B cell (primary cell): ENCODE measurements around the gene GNAL. TPM values are rescaled to one million over a fixed set of nuclear protein-coding genes. Genes with fewer than 3 reads are reported as not detected.
"Not testable (repeated sequence)": the region's sequence is repeated elsewhere in the genome, so short reads cannot be mapped to it uniquely, and the experiment has no call there.

Experiments used
- ATAC-seq: fragments of 200-7000 bp; cut with Tn5 transposase; one replicate; pipeline ENCODE4 v1.10.0; 2021; ENCODE audit warnings: low read depth, mild to moderate bottlenecking, moderate number of reproducible peaks, moderate library complexity
- CTCF ChIA-PET: fragments of 350-600 bp; sonication (Branson Sonifier 250); formaldehyde crosslinking; loops from one replicate; lab custom pipeline; 2021; ENCODE audit warnings: antibody characterized with exemption, inconsistent platforms; lab: Charles Lee
- POLR2A ChIA-PET: fragments of 350-600 bp; sonication (Branson Sonifier 250); formaldehyde crosslinking; loops from one replicate; lab custom pipeline; 2021; ENCODE audit warnings: antibody characterized with exemption; lab: Charles Lee
- DNase-seq: peaks from one replicate; pipeline ENCODE4 v3.0.0; 2013
- H2AFZ ChIP-seq: 2 replicates; pipeline ENCODE4 v1.6.1; 2012; ENCODE audit warnings: mild to moderate bottlenecking, low read depth, low read length; ENCODE audit not compliant: insufficient read depth, poor library complexity, severe bottlenecking
- H3K27ac ChIP-seq, 2 donors: 1 replicate in 1 of 2; 2 replicates in 1 of 2; pipeline ENCODE4 v1.5.1; 2012 to 2013; ENCODE audit warnings: low read length in 2 of 2, mild to moderate bottlenecking in 2 of 2, moderate library complexity in 1 of 2
- H3K27me3 ChIP-seq, 4 experiments: fragments of 200-600 bp in 1 of 4; sonication (generic) in 1 of 4; replicated peaks in 1 of 4; 1 replicate in 2 of 4; 2 replicates in 2 of 4; pipeline versions ENCODE4 v1.6.1 to v1.7.0; 2013 to 2016; ENCODE audit warnings: low read length in 3 of 4, mild to moderate bottlenecking in 2 of 4, mixed read lengths in 1 of 4, moderate library complexity in 1 of 4; ENCODE audit not compliant: insufficient read depth in 4 of 4, control insufficient read depth in 3 of 4; ENCODE audit errors: control extremely low read depth in 1 of 4
- H3K36me3 ChIP-seq, 2 experiments: replicated peaks in 1 of 2; 1 replicate in 1 of 2; 2 replicates in 1 of 2; pipeline versions ENCODE4 v1.6.1 to v1.7.1; 2013; ENCODE audit warnings: low read length in 1 of 2; ENCODE audit not compliant: insufficient read depth in 2 of 2, control insufficient read depth in 1 of 2; ENCODE audit errors: control extremely low read depth in 1 of 2, extremely low read depth in 1 of 2
- H3K4me1 ChIP-seq, 2 donors: fragments of 200-600 bp in 1 of 2; sonication (generic) in 1 of 2; 1 replicate in 1 of 2; 2 replicates in 1 of 2; pipeline versions ENCODE4 v1.5.1 to v1.6.1; 2013 to 2017; ENCODE audit warnings: low read length in 2 of 2; ENCODE audit not compliant: control insufficient read depth in 2 of 2, insufficient read depth in 2 of 2
- H3K4me2 ChIP-seq: replicated peaks from 2 replicates; pipeline ENCODE3; 2012; ENCODE audit warnings: mild to moderate bottlenecking, low read depth, low read length; ENCODE audit not compliant: poor library complexity, severe bottlenecking
- H3K4me3 ChIP-seq, 5 experiments: fragments of 200-600 bp in 1 of 5; sonication (generic) in 1 of 5; 1 replicate in 3 of 5; 2 replicates in 2 of 5; pipeline versions ENCODE4 v1.5.1 to v1.7.0; 2011 to 2016; ENCODE audit warnings: low read length in 4 of 5, mild to moderate bottlenecking in 4 of 5, low read depth in 2 of 5, control low read depth in 1 of 5, moderate library complexity in 1 of 5; ENCODE audit not compliant: insufficient read depth in 1 of 5; ENCODE audit errors: control extremely low read depth in 1 of 5, extremely low read depth in 1 of 5
- H3K79me2 ChIP-seq: fragments of 200-600 bp; sonication (generic); one replicate; pipeline ENCODE4 v1.6.0; 2016; ENCODE audit warnings: low read length; ENCODE audit not compliant: control insufficient read depth, insufficient read depth
- H3K9ac ChIP-seq: fragments of 200-600 bp; sonication (generic); 2 replicates; pipeline ENCODE4 v1.6.1; 2017; ENCODE audit warnings: mild to moderate bottlenecking, low read length, moderate library complexity
- H3K9me3 ChIP-seq, 3 donors: one replicate each; pipeline versions ENCODE4 v1.6.1 to v1.7.1; 2013; ENCODE audit warnings: low read length in 2 of 3; ENCODE audit not compliant: control insufficient read depth in 2 of 3, insufficient read depth in 1 of 3; ENCODE audit errors: control extremely low read depth in 1 of 3
- H4K20me1 ChIP-seq: 2 replicates; pipeline ENCODE4 v1.6.0; 2012; ENCODE audit warnings: mild to moderate bottlenecking, low read length; ENCODE audit not compliant: insufficient read depth, control insufficient read depth, poor library complexity, severe bottlenecking
- H3K27ac Mint-ChIP-seq: one replicate; pipeline ENCODE4 v1.8.0; 2021; ENCODE audit warnings: mixed read lengths
- H3K27me3 Mint-ChIP-seq: one replicate; pipeline ENCODE4 v1.8.0; 2021; ENCODE audit warnings: mixed read lengths
- H3K4me1 Mint-ChIP-seq: one replicate; pipeline ENCODE4 v1.8.0; 2021; ENCODE audit warnings: mixed read lengths
- H3K4me3 Mint-ChIP-seq: one replicate; pipeline ENCODE4 v1.8.0; 2021; ENCODE audit warnings: mixed read lengths
- H3K9me3 Mint-ChIP-seq: one replicate; pipeline ENCODE4 v1.8.0; 2022; ENCODE audit warnings: mixed read lengths; ENCODE audit not compliant: insufficient read depth
- CTCF ChIP-seq: fragments of 200-600 bp; IDR thresholded peaks from one replicate; pipeline ENCODE4 v1.8.0; 2022; ENCODE audit warnings: antibody characterized with exemption, mild to moderate bottlenecking
- EZH2 ChIP-seq: IDR thresholded peaks from 2 replicates; pipeline ENCODE4 v1.6.1; 2012; ENCODE audit warnings: borderline replicate concordance, low read depth, mild to moderate bottlenecking, moderate library complexity, low read length; ENCODE audit not compliant: insufficient read depth, poor library complexity, severe bottlenecking
- WGBS: methylation state at CpG from one replicate; pipeline ENCODE4 v1.1.5; 2013; ENCODE audit warnings: missing lambda C conversion rate; ENCODE audit not compliant: insufficient coverage; 5-methylcytosine and 5-hydroxymethylcytosine counted together
- intact Hi-C: fragments of 100-400 bp; cut with micrococcal nuclease; formaldehyde crosslinking; loops from one replicate; pipeline ENCODE4 v1.10.0; 2022
- polyA plus RNA-seq: library from polyadenylated mRNA; depleted of rRNA; stranded (reverse); fragments of >200 nt; gene quantifications from 2 replicates; pipeline ENCODE4 v1.2.3, GENCODE V29; 2012
- total RNA-seq, 2 donors: library from RNA; stranded (reverse); fragments of 120-200 nt in 1 of 2; gene quantifications; 1 replicate in 1 of 2; 2 replicates in 1 of 2; pipeline versions ENCODE4 v1.2.3 to v1.2.4, GENCODE V29; 2013 to 2022

GNAL gene
- total and polyA plus RNA-seq, 2 donors (not counting 1 experiment from before 2014, with no cell fraction given): 0.01 to 0.12 TPM

DNA sequence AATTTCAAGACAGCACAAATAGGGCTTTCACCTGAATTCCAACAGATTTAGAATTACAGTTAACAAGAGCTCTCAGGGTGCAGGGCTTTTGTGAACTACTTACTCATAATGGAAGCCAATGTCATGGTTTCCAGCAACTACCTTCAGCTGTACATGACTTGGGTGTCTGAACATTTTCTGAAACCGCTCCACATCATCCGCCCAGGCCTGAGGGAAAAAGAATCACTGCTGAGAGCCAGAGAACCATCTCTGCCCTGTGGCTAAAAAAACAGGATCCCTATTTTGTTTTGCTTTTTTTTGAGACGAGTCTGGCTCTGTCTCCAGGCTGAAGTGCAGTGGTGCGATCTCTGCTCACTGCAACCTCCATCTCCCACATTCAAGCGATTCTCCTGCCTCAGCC is 200.2 kb downstream of the GNAL start:
- no peaks in the 10 kb centered on the region for H3K27me3 ChIP-seq
- intact Hi-C loops: no loop called here
- ChIA-PET CTCF (interaction anchor here (0.6 kb wide), 1 partner anchor 279 kb away, joined by 3 read pairs; no protein-coding TSS in a partner anchor), POLR2A (no interaction called here)
- no peaks in the 10 kb centered on the region for H4K20me1 ChIP-seq
- no peak overlapping the region for H3K4me2 ChIP-seq
- H3K4me3 Mint-ChIP-seq: no peak overlapping the region
- H3K27ac ChIP-seq: no peak overlapping the region
- no peak overlapping the region for H3K9ac ChIP-seq
- TF ChIP-seq EZH2 (no peak), CTCF (no peak)
- H3K27ac Mint-ChIP-seq: no peak overlapping the region
- no peaks in the 10 kb centered on the region for H3K79me2 ChIP-seq
- DNase-seq: no peak
- WGBS: 91% methylated on average over 4 of the region's 5 CpGs
- H3K4me3 ChIP-seq: no peak overlapping the region
- H3K36me3 ChIP-seq: peaks cover 11 to 59% of the 10 kb centered on the region in 2 experiments
- H3K4me1 Mint-ChIP-seq: peaks cover 19% of the 10 kb centered on the region
- H3K27me3 Mint-ChIP-seq: no peaks in the 10 kb centered on the region
- no peak for ATAC-seq
- no peaks in the 10 kb centered on the region for H3K9me3 Mint-ChIP-seq
- no peaks in the 10 kb centered on the region for H3K9me3 ChIP-seq
- H2AFZ ChIP-seq: no peak overlapping the region
- peaks cover 11 to 20% of the 10 kb centered on the region in 2 donors for H3K4me1 ChIP-seq

- no peak overlapping the region for H3K4me3 ChIP-seq
- Mint-ChIP-seq H3K27me3 (no peaks in the 10 kb centered on the region), H3K4me3 (no peak overlapping the region), H3K27ac (no peak overlapping the region), H3K4me1 (peaks cover 5% of the 10 kb centered on the region), H3K9me3 (no peaks in the 10 kb centered on the region)
- WGBS: 92% methylated on average over 5 of the region's 9 CpGs
- H3K9me3 ChIP-seq: no peaks in the 10 kb centered on the region
- ChIA-PET POLR2A (no interaction called here), CTCF (no interaction called here)
- H3K27ac ChIP-seq: no peak overlapping the region
- H2AFZ ChIP-seq: no peak overlapping the region
- H3K79me2 ChIP-seq: no peaks in the 10 kb centered on the region
- H3K4me1 ChIP-seq: peaks cover 3 to 6% of the 10 kb centered on the region in 2 donors
- no peak overlapping the region for H3K9ac ChIP-seq
- no peak overlapping the region for H3K4me2 ChIP-seq
- no peak for TF ChIP-seq EZH2
- no peak for TF ChIP-seq CTCF
- H3K36me3 ChIP-seq: peaks cover 6 to 51% of the 10 kb centered on the region in 2 experiments
- ATAC-seq: no peak
- no peaks in the 10 kb centered on the region for H3K27me3 ChIP-seq
- H4K20me1 ChIP-seq: no peaks in the 10 kb centered on the region
- DNase-seq: no peak
- intact Hi-C loops: no loop called here
Measured at GRCh38 chr18:11891737-11892136, 202.7 kb downstream of the GNAL start.

- H3K27me3 ChIP-seq, H3K79me2 ChIP-seq, intact Hi-C loops, H3K4me3 ChIP-seq, H3K4me2 ChIP-seq, H2AFZ ChIP-seq, H3K4me3 Mint-ChIP-seq, H4K20me1 ChIP-seq, H3K27ac Mint-ChIP-seq, CTCF ChIA-PET, H3K9me3 Mint-ChIP-seq, H3K9me3 ChIP-seq, POLR2A ChIA-PET, H3K27ac ChIP-seq, H3K4me1 ChIP-seq, H3K4me1 Mint-ChIP-seq, ATAC-seq, H3K9ac ChIP-seq, DNase-seq, H3K27me3 Mint-ChIP-seq: not testable (repeated sequence)
- WGBS: 96% methylated on average over 3 of the region's 7 CpGs
- H3K36me3 ChIP-seq: peaks cover 3 to 48% of the 10 kb centered on the region in 2 experiments
Measured at GRCh38 chr18:11892438-11892837, 203.4 kb downstream of the GNAL start.
